Activated CD8-positive, alpha-beta T cell treated with anti-CD3 and anti-CD28 coated beads for 36 hours (primary cell): ENCODE data around the gene MYO1B. TPM values are rescaled to one million over a fixed set of nuclear protein-coding genes. Genes with fewer than 3 reads are reported as not detected.

Experiments
- ATAC-seq: fragments of 200-7000 bp; cut with Tn5 transposase; one replicate; pipeline ENCODE4 v1.10.0; 2021; ENCODE audit warnings: mild to moderate bottlenecking, moderate library complexity
- CTCF ChIA-PET: fragments of 350-600 bp; sonication (Branson Sonifier 250); formaldehyde crosslinking; loops from one replicate; lab custom pipeline; 2021; ENCODE audit warnings: antibody characterized with exemption; lab: Charles Lee
- POLR2A ChIA-PET: fragments of 350-600 bp; sonication (Branson Sonifier 250); formaldehyde crosslinking; loops from one replicate; lab custom pipeline; 2021; ENCODE audit warnings: antibody characterized with exemption; lab: Charles Lee
- DNase-seq: peaks from one replicate; pipeline ENCODE4 v3.0.0-alpha.2; 2020
- H3K27ac Mint-ChIP-seq: one replicate; pipeline ENCODE4 v1.8.0; 2021; ENCODE audit warnings: mild to moderate bottlenecking, mixed read lengths
- H3K27me3 Mint-ChIP-seq: one replicate; pipeline ENCODE4 v1.8.0; 2021; ENCODE audit warnings: mixed read lengths
- H3K36me3 Mint-ChIP-seq: one replicate; pipeline ENCODE4 v1.8.0; 2021; ENCODE audit warnings: low read depth, mixed read lengths
- H3K4me1 Mint-ChIP-seq: one replicate; pipeline ENCODE4 v1.8.0; 2021; ENCODE audit warnings: low read depth, mixed read lengths
- H3K4me3 Mint-ChIP-seq: one replicate; pipeline ENCODE4 v1.8.0; 2021; ENCODE audit warnings: mild to moderate bottlenecking, moderate library complexity, mixed read lengths
- H3K9me3 Mint-ChIP-seq: one replicate; pipeline ENCODE4 v1.8.0; 2021; ENCODE audit warnings: mixed read lengths
- intact Hi-C: fragments of 100-400 bp; cut with micrococcal nuclease; formaldehyde crosslinking; loops from one replicate; pipeline ENCODE4 v1.10.0; 2022
- total RNA-seq, 2 experiments: library from RNA; stranded (reverse); gene quantifications; one replicate each; pipeline ENCODE4 v1.2.3, GENCODE V29; 2021
- TF ChIP-seq, protein P1 (sequence below): fragments of 200-600 bp; IDR thresholded peaks from one replicate; pipeline ENCODE4 v1.8.0; 2022; ENCODE audit warnings: antibody characterized with exemption, mild to moderate bottlenecking

The MYO1B gene
- total RNA-seq, 2 experiments from 2014 or later, result 43.2 to 44.8 TPM

DNA sequence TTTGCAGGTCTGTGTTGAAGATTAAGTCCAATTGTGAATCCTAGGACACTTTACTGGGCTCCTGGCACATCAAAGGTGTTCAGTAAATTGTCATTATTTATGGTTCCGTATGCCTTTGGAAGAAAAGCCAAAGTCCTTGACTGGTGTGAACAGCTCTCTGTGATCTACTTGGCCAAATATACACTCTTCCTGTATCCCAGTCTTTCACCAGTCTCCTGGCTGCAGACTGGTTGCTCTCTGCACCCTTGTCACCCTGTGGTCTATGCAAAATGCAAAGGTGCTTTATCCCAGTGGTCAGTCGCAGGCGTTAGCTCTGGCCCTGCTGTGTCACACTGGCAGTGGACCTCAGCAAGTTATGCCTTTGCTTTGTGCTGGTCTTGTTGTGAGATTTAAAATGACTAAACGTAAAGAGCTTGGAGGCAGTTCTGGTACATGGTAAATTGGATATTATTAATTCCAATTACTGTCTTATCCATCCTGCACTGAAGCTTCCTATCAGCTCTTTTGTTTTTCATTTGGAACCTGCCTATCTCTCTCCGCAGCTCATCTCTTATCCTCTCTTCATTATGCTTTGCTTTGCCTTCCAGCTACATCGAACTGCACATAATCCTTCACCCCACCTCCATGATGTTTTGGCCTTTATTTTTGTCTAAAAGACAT is 83.1 kb downstream of the MYO1B start:
- H3K4me3 Mint-ChIP-seq, result no peak overlapping the region
- no peak for DNase-seq
- no peaks in the 10 kb centered on the region for H3K4me1 Mint-ChIP-seq
- intact Hi-C loops, result no loop called here
- ATAC-seq, result no peak
- no peak overlapping the region for H3K27ac Mint-ChIP-seq
- TF ChIP-seq, protein P1, sequence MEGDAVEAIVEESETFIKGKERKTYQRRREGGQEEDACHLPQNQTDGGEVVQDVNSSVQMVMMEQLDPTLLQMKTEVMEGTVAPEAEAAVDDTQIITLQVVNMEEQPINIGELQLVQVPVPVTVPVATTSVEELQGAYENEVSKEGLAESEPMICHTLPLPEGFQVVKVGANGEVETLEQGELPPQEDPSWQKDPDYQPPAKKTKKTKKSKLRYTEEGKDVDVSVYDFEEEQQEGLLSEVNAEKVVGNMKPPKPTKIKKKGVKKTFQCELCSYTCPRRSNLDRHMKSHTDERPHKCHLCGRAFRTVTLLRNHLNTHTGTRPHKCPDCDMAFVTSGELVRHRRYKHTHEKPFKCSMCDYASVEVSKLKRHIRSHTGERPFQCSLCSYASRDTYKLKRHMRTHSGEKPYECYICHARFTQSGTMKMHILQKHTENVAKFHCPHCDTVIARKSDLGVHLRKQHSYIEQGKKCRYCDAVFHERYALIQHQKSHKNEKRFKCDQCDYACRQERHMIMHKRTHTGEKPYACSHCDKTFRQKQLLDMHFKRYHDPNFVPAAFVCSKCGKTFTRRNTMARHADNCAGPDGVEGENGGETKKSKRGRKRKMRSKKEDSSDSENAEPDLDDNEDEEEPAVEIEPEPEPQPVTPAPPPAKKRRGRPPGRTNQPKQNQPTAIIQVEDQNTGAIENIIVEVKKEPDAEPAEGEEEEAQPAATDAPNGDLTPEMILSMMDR, result no peak
- POLR2A ChIA-PET, result no interaction called here
- H3K36me3 Mint-ChIP-seq, result peaks cover 16% of the 10 kb centered on the region
- H3K9me3 Mint-ChIP-seq, result peaks cover 6% of the 10 kb centered on the region
- no peaks in the 10 kb centered on the region for H3K27me3 Mint-ChIP-seq
- CTCF ChIA-PET, result interaction anchor here (0.7 kb wide), 1 partner anchor 18 kb away, joined by 3 read pairs; no protein-coding TSS in a partner anchor

DNA sequence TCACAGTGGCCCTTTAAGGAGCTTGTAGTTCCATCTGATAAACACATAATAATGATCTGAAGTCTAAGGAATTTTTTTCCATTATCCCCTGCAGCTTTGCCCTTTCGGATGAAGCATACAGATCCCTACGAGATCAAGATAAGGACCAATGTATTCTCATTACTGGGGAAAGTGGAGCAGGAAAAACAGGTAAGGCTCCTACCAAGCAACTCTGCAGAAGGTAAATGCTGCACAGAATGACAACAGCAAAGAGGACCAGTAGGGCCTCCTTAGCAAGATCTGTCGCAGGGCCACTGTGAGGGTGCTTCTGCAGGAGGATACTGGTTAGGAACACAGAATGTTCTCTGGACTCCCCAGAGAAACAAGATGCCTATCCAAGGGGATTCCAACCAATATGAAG is 84.6 kb downstream of the MYO1B start:
- peaks cover 14% of the 10 kb centered on the region for H3K36me3 Mint-ChIP-seq
- H3K4me3 Mint-ChIP-seq, result no peak overlapping the region
- CTCF ChIA-PET, result no interaction called here
- intact Hi-C loops, result no loop called here
- H3K9me3 Mint-ChIP-seq, result no peaks in the 10 kb centered on the region
- no peaks in the 10 kb centered on the region for H3K27me3 Mint-ChIP-seq
- ATAC-seq, result no peak
- POLR2A ChIA-PET, result no interaction called here
- DNase-seq, result no peak
- no peaks in the 10 kb centered on the region for H3K4me1 Mint-ChIP-seq
- TF ChIP-seq, protein P1, result no peak
- no peak overlapping the region for H3K27ac Mint-ChIP-seq

DNA sequence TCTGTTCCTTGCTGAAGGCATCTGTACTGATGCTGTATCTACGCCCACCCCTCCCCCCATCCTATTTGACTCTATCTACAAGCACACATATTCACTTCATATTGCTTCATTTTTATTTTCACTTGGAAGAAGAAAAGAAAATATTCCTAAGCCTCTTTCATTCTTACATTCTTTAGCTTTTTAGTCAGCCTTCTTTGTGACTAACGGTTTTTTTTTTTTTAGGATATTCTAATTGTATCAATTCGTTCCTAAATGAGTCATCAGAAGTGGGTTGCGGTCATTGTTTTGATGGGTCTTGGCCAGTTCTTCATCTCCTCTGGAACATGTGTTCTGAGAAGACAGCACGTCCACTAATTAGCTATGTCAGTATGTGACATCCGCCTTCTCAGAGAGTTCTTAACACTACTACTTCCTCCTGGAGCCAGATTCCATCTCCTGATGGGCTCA is 88.7 kb downstream of the MYO1B start:
- ChIA-PET POLR2A (no interaction called here), CTCF (no interaction called here)
- no peaks in the 10 kb centered on the region for H3K27me3 Mint-ChIP-seq
- no peaks in the 10 kb centered on the region for H3K9me3 Mint-ChIP-seq
- DNase-seq (no peak), ATAC-seq (no peak)
- intact Hi-C loops, result no loop called here
- H3K27ac Mint-ChIP-seq, result no peak overlapping the region
- TF ChIP-seq, protein P1, result no peak
- H3K4me3 Mint-ChIP-seq, result no peak overlapping the region
- peaks cover 14% of the 10 kb centered on the region for H3K36me3 Mint-ChIP-seq
- no peaks in the 10 kb centered on the region for H3K4me1 Mint-ChIP-seq

DNA sequence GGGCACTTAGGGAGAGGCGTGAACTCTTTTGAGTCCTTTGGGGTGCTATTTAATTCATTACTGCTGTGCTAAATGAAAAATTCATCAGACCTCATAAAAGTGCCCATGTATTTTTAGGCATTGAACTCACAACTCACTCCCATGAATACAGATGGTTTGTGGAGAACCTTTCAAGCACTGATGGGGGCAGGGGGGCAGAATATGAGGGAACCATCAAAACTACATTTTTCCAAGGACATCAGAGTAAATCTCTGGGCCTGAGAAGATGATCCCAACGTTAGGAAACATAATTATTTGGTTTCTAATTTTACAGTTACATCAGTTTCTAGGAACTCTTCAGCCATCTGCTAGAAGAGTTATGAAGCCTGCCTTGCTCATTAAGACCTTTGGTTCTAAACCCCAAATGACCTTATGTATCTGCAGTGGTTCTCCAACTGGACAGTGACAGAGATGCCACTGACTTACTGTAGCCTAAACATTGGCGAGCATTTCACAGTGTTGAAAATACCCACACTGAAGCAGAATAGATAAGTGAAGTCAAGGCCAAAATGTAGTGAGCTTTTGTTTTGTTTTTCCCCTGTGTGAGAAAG is 90.8 kb downstream of the MYO1B start:
- CTCF ChIA-PET, result no interaction called here
- H3K27ac Mint-ChIP-seq, result no peak overlapping the region
- no peaks in the 10 kb centered on the region for H3K27me3 Mint-ChIP-seq
- intact Hi-C loops, result no loop called here
- DNase-seq (no peak), ATAC-seq (no peak)
- H3K36me3 Mint-ChIP-seq, result peaks cover 9% of the 10 kb centered on the region
- H3K9me3 Mint-ChIP-seq, result no peaks in the 10 kb centered on the region
- no peak overlapping the region for H3K4me3 Mint-ChIP-seq
- TF ChIP-seq, protein P1, result no peak
- POLR2A ChIA-PET, result no interaction called here
- no peaks in the 10 kb centered on the region for H3K4me1 Mint-ChIP-seq

DNA sequence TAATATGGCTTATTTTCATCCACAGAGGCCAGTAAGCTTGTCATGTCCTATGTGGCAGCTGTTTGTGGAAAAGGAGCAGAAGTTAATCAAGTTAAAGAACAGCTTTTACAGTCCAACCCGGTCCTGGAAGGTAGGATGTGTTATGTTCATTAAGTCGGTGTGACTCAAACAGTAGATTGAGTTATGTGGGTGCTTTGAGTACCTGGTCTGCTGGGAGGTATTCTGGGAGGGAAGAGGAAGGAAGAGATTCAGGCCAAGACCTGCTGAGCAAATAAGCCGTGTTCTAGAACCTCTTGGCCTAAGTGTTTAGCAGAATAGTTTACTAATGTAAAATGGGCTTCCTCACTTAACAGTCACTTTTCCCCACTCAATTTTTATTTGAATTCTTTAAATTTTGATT is 96.2 kb downstream of the MYO1B start:
- ChIA-PET POLR2A (interaction anchor here (1.4 kb wide), 1 partner anchor 26 kb away, joined by 4 read pairs; no protein-coding TSS in a partner anchor), CTCF (interaction anchor here (0.6 kb wide), 1 partner anchor 528 kb away, joined by 3 read pairs; no protein-coding TSS in a partner anchor)
- no peak overlapping the region for H3K27ac Mint-ChIP-seq
- ATAC-seq (no peak), DNase-seq (no peak)
- H3K36me3 Mint-ChIP-seq, result peaks cover 3% of the 10 kb centered on the region
- intact Hi-C loops, result no loop called here
- no peaks in the 10 kb centered on the region for H3K9me3 Mint-ChIP-seq
- no peaks in the 10 kb centered on the region for H3K4me1 Mint-ChIP-seq
- no peaks in the 10 kb centered on the region for H3K27me3 Mint-ChIP-seq
- TF ChIP-seq, protein P1, result no peak
- no peak overlapping the region for H3K4me3 Mint-ChIP-seq
